MM.1S (cell line): ENCODE measurements around the gene NUDT22.

ENCODE experiments used
- DNase-seq: peaks from one replicate; pipeline ENCODE4 v3.0.0-alpha.2; 2015
- H2AFZ ChIP-seq: fragments of 300-600 bp; sonication (generic); 2 replicates; pipeline ENCODE4 v1.6.0; 2016; ENCODE audit warnings: antibody characterized with exemption, low read length
- H3F3A ChIP-seq: fragments of 300-600 bp; sonication (generic); 2 replicates; pipeline ENCODE4 v1.6.1; 2016; ENCODE audit warnings: mild to moderate bottlenecking, antibody characterized with exemption, low read length, moderate library complexity, mixed read lengths; ENCODE audit not compliant: insufficient read depth
- H3K27ac ChIP-seq: fragments of 300-600 bp; sonication (generic); 2 replicates; pipeline ENCODE4 v1.5.1; 2016; ENCODE audit warnings: mild to moderate bottlenecking, low read length
- H3K27me3 ChIP-seq: fragments of 300-600 bp; sonication (generic); replicated peaks from 2 replicates; pipeline ENCODE4 v1.6.0; 2016; ENCODE audit warnings: low read length; ENCODE audit not compliant: insufficient read depth
- H3K36me3 ChIP-seq: fragments of 300-600 bp; sonication (generic); replicated peaks from 2 replicates; pipeline ENCODE4 v1.6.1; 2016; ENCODE audit warnings: mild to moderate bottlenecking, low read length, mixed read lengths; ENCODE audit not compliant: insufficient read depth
- H3K4me1 ChIP-seq: fragments of 300-600 bp; sonication (generic); 2 replicates; pipeline ENCODE4 v1.6.1; 2016; ENCODE audit warnings: low read length, mixed read lengths
- H3K4me2 ChIP-seq: fragments of 300-600 bp; sonication (generic); 2 replicates; pipeline ENCODE4 v1.6.0; 2016; ENCODE audit warnings: low read depth, low read length
- H3K4me3 ChIP-seq: fragments of 300-600 bp; sonication (generic); 2 replicates; pipeline ENCODE4 v1.5.1; 2016; ENCODE audit warnings: low read length, mixed read lengths
- H3K79me2 ChIP-seq: fragments of 300-600 bp; sonication (generic); 2 replicates; pipeline ENCODE4 v1.6.1; 2016; ENCODE audit warnings: mixed run types, low read length, mixed read lengths
- H3K9ac ChIP-seq: fragments of 300-600 bp; sonication (generic); 2 replicates; pipeline ENCODE4 v1.6.1; 2016; ENCODE audit warnings: low read length, mixed read lengths
- H3K9me2 ChIP-seq: fragments of 300-600 bp; sonication (generic); replicated peaks from 2 replicates; pipeline ENCODE4 v1.6.1; 2016; ENCODE audit warnings: mild to moderate bottlenecking, low read length, mixed read lengths; ENCODE audit not compliant: insufficient read depth
- H3K9me3 ChIP-seq: fragments of 300-600 bp; sonication (generic); replicated peaks from 2 replicates; pipeline ENCODE4 v1.6.1; 2016; ENCODE audit warnings: mild to moderate bottlenecking, low read length, mixed read lengths; ENCODE audit not compliant: insufficient read depth
- H4K20me1 ChIP-seq: fragments of 300-600 bp; sonication (generic); 2 replicates; pipeline ENCODE4 v1.6.1; 2016; ENCODE audit warnings: mild to moderate bottlenecking, low read length, moderate library complexity, mixed read lengths; ENCODE audit not compliant: insufficient read depth
- EZH2 ChIP-seq: fragments of 300-600 bp; sonication (generic); optimal IDR thresholded peaks from 2 replicates; pipeline ENCODE3; 2017; ENCODE audit warnings: low read depth, mild to moderate bottlenecking, antibody characterized with exemption, low read length, mixed read lengths
- EZH2phosphoT487 ChIP-seq: fragments of 300-600 bp; sonication (generic); IDR thresholded peaks from 2 replicates; pipeline ENCODE4 v1.6.1; 2018; ENCODE audit warnings: antibody characterized with exemption, low read length
- TF ChIP-seq, protein P1 (sequence below): fragments of 300-600 bp; sonication (generic); IDR thresholded peaks from 2 replicates; pipeline ENCODE4 v1.5.1; 2016; ENCODE audit warnings: antibody characterized with exemption, low read length, mixed read lengths

NUDT22 gene

DNA sequence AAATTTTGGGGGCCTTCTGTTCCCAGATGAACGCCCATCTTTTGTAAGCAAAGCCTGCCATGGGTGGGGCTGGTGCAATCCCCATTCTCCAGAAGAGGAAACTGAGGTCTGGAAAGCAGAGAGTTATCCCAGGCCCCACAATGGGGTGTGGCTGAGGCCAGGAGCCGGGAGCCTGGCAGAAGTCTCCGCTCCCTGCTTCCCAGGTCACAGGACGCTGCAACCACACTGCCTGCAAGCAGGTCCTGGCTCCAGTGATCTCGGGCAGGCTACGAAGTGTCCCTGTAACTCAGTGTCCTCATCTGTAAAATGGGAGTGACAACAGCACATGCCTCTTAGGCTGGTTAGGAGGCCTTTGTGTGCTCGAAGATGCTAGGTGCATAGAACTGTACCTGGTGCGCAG is 27.0 kb downstream of the NUDT22 start:
- no peak overlapping the region for H3K4me3 ChIP-seq
- no peaks in the 10 kb centered on the region for H3K36me3 ChIP-seq
- H3K79me2 ChIP-seq: peaks cover 9% of the 10 kb centered on the region
- peaks cover 5% of the 10 kb centered on the region; the same call in 1 of the 2 replicates for H3K27me3 ChIP-seq
- DNase-seq: no peak
- no peak overlapping the region for H2AFZ ChIP-seq
- no peak overlapping the region for H3K9ac ChIP-seq
- TF ChIP-seq EZH2: no peak
- TF ChIP-seq, protein P1, sequence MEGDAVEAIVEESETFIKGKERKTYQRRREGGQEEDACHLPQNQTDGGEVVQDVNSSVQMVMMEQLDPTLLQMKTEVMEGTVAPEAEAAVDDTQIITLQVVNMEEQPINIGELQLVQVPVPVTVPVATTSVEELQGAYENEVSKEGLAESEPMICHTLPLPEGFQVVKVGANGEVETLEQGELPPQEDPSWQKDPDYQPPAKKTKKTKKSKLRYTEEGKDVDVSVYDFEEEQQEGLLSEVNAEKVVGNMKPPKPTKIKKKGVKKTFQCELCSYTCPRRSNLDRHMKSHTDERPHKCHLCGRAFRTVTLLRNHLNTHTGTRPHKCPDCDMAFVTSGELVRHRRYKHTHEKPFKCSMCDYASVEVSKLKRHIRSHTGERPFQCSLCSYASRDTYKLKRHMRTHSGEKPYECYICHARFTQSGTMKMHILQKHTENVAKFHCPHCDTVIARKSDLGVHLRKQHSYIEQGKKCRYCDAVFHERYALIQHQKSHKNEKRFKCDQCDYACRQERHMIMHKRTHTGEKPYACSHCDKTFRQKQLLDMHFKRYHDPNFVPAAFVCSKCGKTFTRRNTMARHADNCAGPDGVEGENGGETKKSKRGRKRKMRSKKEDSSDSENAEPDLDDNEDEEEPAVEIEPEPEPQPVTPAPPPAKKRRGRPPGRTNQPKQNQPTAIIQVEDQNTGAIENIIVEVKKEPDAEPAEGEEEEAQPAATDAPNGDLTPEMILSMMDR: no peak
- no peak for TF ChIP-seq EZH2phosphoT487
- no peaks in the 10 kb centered on the region for H3F3A ChIP-seq
- H4K20me1 ChIP-seq: no peaks in the 10 kb centered on the region
- H3K4me2 ChIP-seq: no peak overlapping the region; the same call in 1 of the 2 replicates
- no peaks in the 10 kb centered on the region for H3K9me3 ChIP-seq
- H3K27ac ChIP-seq: no peak overlapping the region
- H3K4me1 ChIP-seq: no peaks in the 10 kb centered on the region; the same call in 1 of the 2 replicates
- no peaks in the 10 kb centered on the region for H3K9me2 ChIP-seq

GRCh38 chr11:64253481-64253880 is 27.4 kb downstream of the NUDT22 start:
- no peak for DNase-seq
- Histone ChIP-seq H3K9ac (no peak overlapping the region), H3K36me3 (no peaks in the 10 kb centered on the region), H3F3A (no peaks in the 10 kb centered on the region), H3K4me3 (no peak overlapping the region), H3K27ac (no peak overlapping the region), H3K79me2 (peaks cover 9% of the 10 kb centered on the region), H3K4me1 (no peaks in the 10 kb centered on the region; the same call in 1 of the 2 replicates), H3K27me3 (peaks cover 5% of the 10 kb centered on the region; the same call in 1 of the 2 replicates), H3K9me3 (no peaks in the 10 kb centered on the region), H3K4me2 (no peak overlapping the region), H3K9me2 (no peaks in the 10 kb centered on the region), H4K20me1 (no peaks in the 10 kb centered on the region), H2AFZ (no peak overlapping the region)
- TF ChIP-seq EZH2phosphoT487: no peak
- TF ChIP-seq, protein P1: no peak
- no peak for TF ChIP-seq EZH2

- no peak for TF ChIP-seq EZH2phosphoT487
- no peak for TF ChIP-seq EZH2
- TF ChIP-seq, protein P1: no peak
- peaks cover 5% of the 10 kb centered on the region; the same call in 1 of the 2 replicates for H3K27me3 ChIP-seq
- H2AFZ ChIP-seq: no peak overlapping the region
- no peaks in the 10 kb centered on the region; the same call in 1 of the 2 replicates for H3K4me1 ChIP-seq
- H3K36me3 ChIP-seq: no peaks in the 10 kb centered on the region
- no peaks in the 10 kb centered on the region for H3K9me2 ChIP-seq
- H3K79me2 ChIP-seq: peaks cover 9% of the 10 kb centered on the region
- no peaks in the 10 kb centered on the region for H3K9me3 ChIP-seq
- H3K4me2 ChIP-seq: no peak overlapping the region
- H4K20me1 ChIP-seq: no peaks in the 10 kb centered on the region
- H3K4me3 ChIP-seq: no peak overlapping the region
- DNase-seq: no peak
- H3K27ac ChIP-seq: no peak overlapping the region
- H3K9ac ChIP-seq: no peak overlapping the region
- H3F3A ChIP-seq: no peaks in the 10 kb centered on the region
These were observed 28.3 kb downstream of the NUDT22 start for GRCh38 chr11:64254326-64254725.
